Measurements from ENCODE around the gene BBIP1. TPM values are rescaled to one million over a fixed set of nuclear protein-coding genes. Genes with fewer than 3 reads are reported as not detected.

The BBIP1 gene
- total and polyA plus RNA-seq, 4 donors, result 20.5 to 42.4 (median 30.6) TPM

GRCh38 chr10:110966146-110966545 is 47.2 kb upstream of the BBIP1 start:
- ATAC-seq (ENCODE audit: insufficient read depth, low FRiP score) (no peak), DNase-seq (no peak)
- H3K27ac ChIP-seq (ENCODE audit: low read depth in 1 of 2, low read length in 1 of 2), result no peak overlapping the region
- H3K4me1 ChIP-seq (ENCODE audit: control insufficient read depth in 5 of 5, insufficient read depth in 5 of 5, low read length in 5 of 5), result peaks cover 0 to 7% (median 0%) of the 10 kb centered on the region in 5 donors
- H3K36me3 ChIP-seq (ENCODE audit: control insufficient read depth in 4 of 4, insufficient read depth in 4 of 4, low read length in 4 of 4), result peaks cover 0 to 2% (median under 1%) of the 10 kb centered on the region in 4 donors
- no peak for TF ChIP-seq CTCF (IDR thresholded peaks at IDR 0.05; ENCODE audit: control extremely low read depth, extremely low read depth)
- 93 to 100% methylated on average over 1 of the region's 1 CpG for WGBS, 2 donors
- H3K9me3 ChIP-seq (ENCODE audit: control insufficient read depth in 4 of 4, insufficient read depth in 3 of 4, low read length in 3 of 4), result no peaks in the 10 kb centered on the region
- no peak overlapping the region for H3K4me3 ChIP-seq
- H3K9ac ChIP-seq (ENCODE audit: insufficient read depth in 1 of 2, low read length in 2 of 2), result no peak overlapping the region
- H3K27me3 ChIP-seq (ENCODE audit: control insufficient read depth in 3 of 3, insufficient read depth in 3 of 3, low read length in 2 of 3), result no peaks in the 10 kb centered on the region

- Histone ChIP-seq H3K4me1 (ENCODE audit: control insufficient read depth in 5 of 5, insufficient read depth in 5 of 5, low read length in 5 of 5) (peaks cover 0 to 9% (median 0%) of the 10 kb centered on the region in 5 donors), H3K9ac (ENCODE audit: insufficient read depth in 1 of 2, low read length in 2 of 2) (no peak overlapping the region), H3K4me3 (no peak overlapping the region), H3K9me3 (ENCODE audit: control insufficient read depth in 4 of 4, insufficient read depth in 3 of 4, low read length in 3 of 4) (no peaks in the 10 kb centered on the region), H3K36me3 (ENCODE audit: control insufficient read depth in 4 of 4, insufficient read depth in 4 of 4, low read length in 4 of 4) (peaks cover 0 to 2% (median under 1%) of the 10 kb centered on the region in 4 donors), H3K27me3 (ENCODE audit: control insufficient read depth in 3 of 3, insufficient read depth in 3 of 3, low read length in 2 of 3) (no peaks in the 10 kb centered on the region), H3K27ac (ENCODE audit: low read depth in 1 of 2, low read length in 1 of 2) (no peak overlapping the region)
- DNase-seq, result no peak
- TF ChIP-seq CTCF (IDR thresholded peaks at IDR 0.05; ENCODE audit: control extremely low read depth, extremely low read depth), result no peak
- ATAC-seq (ENCODE audit: insufficient read depth, low FRiP score), result no peak
These were observed 46.2 kb upstream of the BBIP1 start for GRCh38 chr10:110965216-110965615.

GRCh38 chr10:110964681-110965080 is 45.7 kb upstream of the BBIP1 start:
- H3K4me3 ChIP-seq, result no peak overlapping the region
- TF ChIP-seq CTCF (IDR thresholded peaks at IDR 0.05; ENCODE audit: control extremely low read depth, extremely low read depth), result no peak
- H3K9ac ChIP-seq (ENCODE audit: insufficient read depth in 1 of 2, low read length in 2 of 2), result no peak overlapping the region
- H3K27me3 ChIP-seq (ENCODE audit: control insufficient read depth in 3 of 3, insufficient read depth in 3 of 3, low read length in 2 of 3), result no peaks in the 10 kb centered on the region
- no peaks in the 10 kb centered on the region for H3K9me3 ChIP-seq (ENCODE audit: control insufficient read depth in 4 of 4, insufficient read depth in 3 of 4, low read length in 3 of 4)
- DNase-seq (no peak), ATAC-seq (ENCODE audit: insufficient read depth, low FRiP score) (no peak)
- no peak overlapping the region for H3K27ac ChIP-seq (ENCODE audit: low read depth in 1 of 2, low read length in 1 of 2)
- WGBS, 2 donors, result 97% methylated on average over 5 of the region's 5 CpGs
- peaks cover 0 to 2% (median under 1%) of the 10 kb centered on the region in 4 donors for H3K36me3 ChIP-seq (ENCODE audit: control insufficient read depth in 4 of 4, insufficient read depth in 4 of 4, low read length in 4 of 4)
- peaks cover 0 to 12% (median 0%) of the 10 kb centered on the region in 5 donors for H3K4me1 ChIP-seq (ENCODE audit: control insufficient read depth in 5 of 5, insufficient read depth in 5 of 5, low read length in 5 of 5)

GRCh38 chr10:110963162-110963561 is 44.2 kb upstream of the BBIP1 start:
- DNase-seq (no peak), ATAC-seq (ENCODE audit: insufficient read depth, low FRiP score) (no peak)
- 90 to 97% methylated on average over 2 of the region's 2 CpGs for WGBS, 2 donors
- Histone ChIP-seq H3K4me3 (no peak overlapping the region), H3K27me3 (ENCODE audit: control insufficient read depth in 3 of 3, insufficient read depth in 3 of 3, low read length in 2 of 3) (no peaks in the 10 kb centered on the region), H3K4me1 (ENCODE audit: control insufficient read depth in 5 of 5, insufficient read depth in 5 of 5, low read length in 5 of 5) (peaks cover 0 to 18% (median 4%) of the 10 kb centered on the region in 5 donors), H3K36me3 (ENCODE audit: control insufficient read depth in 4 of 4, insufficient read depth in 4 of 4, low read length in 4 of 4) (peaks cover 0 to 2% (median under 1%) of the 10 kb centered on the region in 4 donors), H3K9me3 (ENCODE audit: control insufficient read depth in 4 of 4, insufficient read depth in 3 of 4, low read length in 3 of 4) (no peaks in the 10 kb centered on the region), H3K27ac (ENCODE audit: low read depth in 1 of 2, low read length in 1 of 2) (no peak overlapping the region), H3K9ac (ENCODE audit: insufficient read depth in 1 of 2, low read length in 2 of 2) (no peak overlapping the region)
- no peak for TF ChIP-seq CTCF (IDR thresholded peaks at IDR 0.05; ENCODE audit: control extremely low read depth, extremely low read depth)

Measured in lung (tissue), 12 donors.